Measurements from ENCODE around the gene TMEM179. TPM values are rescaled to one million over a fixed set of nuclear protein-coding genes. Genes with fewer than 3 reads are reported as not detected.
A peak's percentile ranks its signal among the peaks of the same experiment; 100 is the strongest.

TMEM179 gene
- total RNA-seq, 2 donors from 2014 or later, result not detected

- no peak overlapping the region for H3K4me3 Mint-ChIP-seq
- H3K4me1 Mint-ChIP-seq, result peaks cover 2% of the 10 kb centered on the region
These were observed 29.7 kb upstream of the TMEM179 start for GRCh38 chr14:104634138-104634760.

GRCh38 chr14:104633276-104634137 lies 28.9 kb upstream of the TMEM179 start:
- H3K4me3 Mint-ChIP-seq, result no peak overlapping the region
- no peaks in the 10 kb centered on the region for H3K9me3 ChIP-seq (ENCODE audit: control insufficient read depth, low read length, poor library complexity, severe bottlenecking)
- ATAC-seq, result no peak
- no peak overlapping the region for H3K27ac Mint-ChIP-seq
- no peak for DNase-seq
- peaks cover 10% of the 10 kb centered on the region for H3K27me3 Mint-ChIP-seq
- peaks cover 2% of the 10 kb centered on the region for H3K4me1 Mint-ChIP-seq
- H3K36me3 Mint-ChIP-seq (ENCODE audit: low read depth), result no peaks in the 10 kb centered on the region

More at GRCh38 chr14:104634138-104634760, 29.7 kb upstream of the TMEM179 start:
- ATAC-seq (no peak), DNase-seq (no peak)
- no peaks in the 10 kb centered on the region for H3K9me3 ChIP-seq (ENCODE audit: control insufficient read depth, low read length, poor library complexity, severe bottlenecking)
- Mint-ChIP-seq H3K27ac (no peak overlapping the region), H3K27me3 (peaks cover 17% of the 10 kb centered on the region), H3K36me3 (ENCODE audit: low read depth) (no peaks in the 10 kb centered on the region)

GRCh38 chr14:104632781-104633180 lies 28.2 kb upstream of the TMEM179 start:
- no peaks in the 10 kb centered on the region for H3K4me1 Mint-ChIP-seq
- no peak overlapping the region for H3K27ac Mint-ChIP-seq
- H3K36me3 Mint-ChIP-seq (ENCODE audit: low read depth), result no peaks in the 10 kb centered on the region
- peaks cover 3% of the 10 kb centered on the region for H3K27me3 Mint-ChIP-seq
- H3K4me3 Mint-ChIP-seq, result no peak overlapping the region
- no peaks in the 10 kb centered on the region for H3K9me3 ChIP-seq (ENCODE audit: control insufficient read depth, low read length, poor library complexity, severe bottlenecking)
- DNase-seq, result no peak
- ATAC-seq, result no peak

- no peak overlapping the region for H3K27ac Mint-ChIP-seq
- no peak for DNase-seq
These were observed 20.4 kb upstream of the TMEM179 start for GRCh38 chr14:104624939-104625338.

GRCh38 chr14:104614126-104614812 lies 9.7 kb upstream of the TMEM179 start:
- no peak for ATAC-seq
- Mint-ChIP-seq H3K4me1 (peaks cover 3% of the 10 kb centered on the region), H3K27ac (no peak overlapping the region), H3K27me3 (peaks cover 54% of the 10 kb centered on the region), H3K4me3 (no peak overlapping the region), H3K36me3 (ENCODE audit: low read depth) (peaks cover 11% of the 10 kb centered on the region)
- no peak for DNase-seq
- no peaks in the 10 kb centered on the region for H3K9me3 ChIP-seq (ENCODE audit: control insufficient read depth, low read length, poor library complexity, severe bottlenecking)

More at GRCh38 chr14:104624939-104625338, 20.4 kb upstream of the TMEM179 start:
- ATAC-seq, result no peak
- Mint-ChIP-seq H3K4me3 (no peak overlapping the region), H3K27me3 (peaks cover 41% of the 10 kb centered on the region), H3K36me3 (ENCODE audit: low read depth) (peaks cover 5% of the 10 kb centered on the region), H3K4me1 (peaks cover 3% of the 10 kb centered on the region)
- no peaks in the 10 kb centered on the region for H3K9me3 ChIP-seq (ENCODE audit: control insufficient read depth, low read length, poor library complexity, severe bottlenecking)

GRCh38 chr14:104611881-104612280 lies 7.3 kb upstream of the TMEM179 start:
- ATAC-seq, result no peak

GRCh38 chr14:104610749-104611310 lies 6.3 kb upstream of the TMEM179 start:
- no peaks in the 10 kb centered on the region for H3K9me3 ChIP-seq (ENCODE audit: control insufficient read depth, low read length, poor library complexity, severe bottlenecking)
- H3K4me1 Mint-ChIP-seq, result no peaks in the 10 kb centered on the region
- H3K36me3 Mint-ChIP-seq (ENCODE audit: low read depth), result peaks cover 4% of the 10 kb centered on the region
- no peak for ATAC-seq
- H3K4me3 Mint-ChIP-seq, result no peak overlapping the region
- peaks cover 57% of the 10 kb centered on the region for H3K27me3 Mint-ChIP-seq
- no peak overlapping the region for H3K27ac Mint-ChIP-seq
- no peak for DNase-seq

More at GRCh38 chr14:104611881-104612280, 7.3 kb upstream of the TMEM179 start:
- Mint-ChIP-seq H3K4me1 (no peaks in the 10 kb centered on the region), H3K27ac (no peak overlapping the region), H3K36me3 (ENCODE audit: low read depth) (peaks cover 4% of the 10 kb centered on the region), H3K4me3 (no peak overlapping the region), H3K27me3 (peaks cover 52% of the 10 kb centered on the region)
- H3K9me3 ChIP-seq (ENCODE audit: control insufficient read depth, low read length, poor library complexity, severe bottlenecking), result no peaks in the 10 kb centered on the region
- DNase-seq, result no peak

GRCh38 chr14:104609666-104610065 lies 5.1 kb upstream of the TMEM179 start:
- Mint-ChIP-seq H3K27ac (peak overlapping the region; percentile 29), H3K4me3 (no peak overlapping the region), H3K36me3 (ENCODE audit: low read depth) (peaks cover 4% of the 10 kb centered on the region), H3K4me1 (no peaks in the 10 kb centered on the region), H3K27me3 (peaks cover 57% of the 10 kb centered on the region)
- ATAC-seq (no peak), DNase-seq (no peak)
- H3K9me3 ChIP-seq (ENCODE audit: control insufficient read depth, low read length, poor library complexity, severe bottlenecking), result no peaks in the 10 kb centered on the region

GRCh38 chr14:104603711-104604401 lies 716 bp downstream of the TMEM179 start:
- Mint-ChIP-seq H3K27me3 (peaks cover 69% of the 10 kb centered on the region), H3K27ac (no peak overlapping the region), H3K36me3 (ENCODE audit: low read depth) (peaks cover 3% of the 10 kb centered on the region), H3K4me3 (no peak overlapping the region), H3K4me1 (peaks cover 9% of the 10 kb centered on the region)
- DNase-seq (no peak), ATAC-seq (no peak)
- no peaks in the 10 kb centered on the region for H3K9me3 ChIP-seq (ENCODE audit: control insufficient read depth, low read length, poor library complexity, severe bottlenecking)

GRCh38 chr14:104602933-104603325 lies 1.6 kb downstream of the TMEM179 start:
- H3K4me3 Mint-ChIP-seq, result no peak overlapping the region
- H3K4me1 Mint-ChIP-seq, result peaks cover 9% of the 10 kb centered on the region
- no peaks in the 10 kb centered on the region for H3K9me3 ChIP-seq (ENCODE audit: control insufficient read depth, low read length, poor library complexity, severe bottlenecking)
- H3K36me3 Mint-ChIP-seq (ENCODE audit: low read depth), result peaks cover 3% of the 10 kb centered on the region
- H3K27ac Mint-ChIP-seq, result no peak overlapping the region
- ATAC-seq (no peak), DNase-seq (no peak)
- H3K27me3 Mint-ChIP-seq, result peaks cover 69% of the 10 kb centered on the region

GRCh38 chr14:104602315-104602932 lies 2.1 kb downstream of the TMEM179 start:
- Mint-ChIP-seq H3K4me3 (no peak overlapping the region), H3K27ac (no peak overlapping the region), H3K4me1 (peaks cover 9% of the 10 kb centered on the region), H3K27me3 (peaks cover 64% of the 10 kb centered on the region), H3K36me3 (ENCODE audit: low read depth) (peaks cover 3% of the 10 kb centered on the region)
- DNase-seq, result no peak
- no peaks in the 10 kb centered on the region for H3K9me3 ChIP-seq (ENCODE audit: control insufficient read depth, low read length, poor library complexity, severe bottlenecking)
- no peak for ATAC-seq

- peaks cover 3% of the 10 kb centered on the region for H3K36me3 Mint-ChIP-seq (ENCODE audit: low read depth)
- ATAC-seq (no peak), DNase-seq (no peak)
- H3K27me3 Mint-ChIP-seq, result peaks cover 58% of the 10 kb centered on the region
- H3K9me3 ChIP-seq (ENCODE audit: control insufficient read depth, low read length, poor library complexity, severe bottlenecking), result no peaks in the 10 kb centered on the region
- no peak overlapping the region for H3K4me3 Mint-ChIP-seq
- no peak overlapping the region for H3K27ac Mint-ChIP-seq
- peaks cover 9% of the 10 kb centered on the region for H3K4me1 Mint-ChIP-seq
These were observed 2.8 kb downstream of the TMEM179 start for GRCh38 chr14:104601786-104602185.

Measured in T-helper 17 cell (primary cell).